Measurements from ENCODE around the gene PSMB5. TPM values are rescaled to one million over a fixed set of nuclear protein-coding genes. Genes with fewer than 3 reads are reported as not detected.

PSMB5 gene
- total RNA-seq, 1 donor from 2014 or later, result 289 TPM

DNA sequence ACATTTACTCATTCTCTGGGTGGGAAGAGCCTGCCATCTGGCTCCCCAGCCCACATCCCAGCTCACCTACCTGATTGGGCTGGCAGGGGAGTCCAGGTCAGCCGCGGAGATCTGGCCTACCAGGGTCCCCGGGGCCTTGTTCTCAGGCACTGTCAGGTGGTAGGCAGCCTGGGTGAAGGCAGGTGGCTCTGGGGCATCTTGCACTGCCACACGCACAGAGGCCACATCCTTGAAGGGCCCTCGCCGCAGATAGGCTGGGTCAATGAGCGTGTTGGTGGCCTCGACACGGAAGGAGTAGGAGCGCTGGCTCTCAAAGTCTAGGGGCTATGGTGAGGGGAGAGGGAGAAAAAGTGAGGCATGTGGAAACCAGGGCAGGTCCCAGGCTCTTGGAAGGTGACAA, 18.7 kb upstream of the PSMB5 start:
- no peak for DNase-seq
- Mint-ChIP-seq H3K4me1 (ENCODE audit: low read depth, unreplicated experiment) (peaks cover 40% of the 10 kb centered on the region), H3K27me3 (ENCODE audit: unreplicated experiment) (peaks cover 14% of the 10 kb centered on the region), H3K4me3 (ENCODE audit: unreplicated experiment) (peak overlapping the region; percentile 21), H3K27ac (ENCODE audit: unreplicated experiment) (peak overlapping the region; percentile 81), H3K9me3 (ENCODE audit: unreplicated experiment) (peaks cover 11% of the 10 kb centered on the region), H3K36me3 (ENCODE audit: unreplicated experiment) (no peaks in the 10 kb centered on the region)
- TF ChIP-seq, protein P1, sequence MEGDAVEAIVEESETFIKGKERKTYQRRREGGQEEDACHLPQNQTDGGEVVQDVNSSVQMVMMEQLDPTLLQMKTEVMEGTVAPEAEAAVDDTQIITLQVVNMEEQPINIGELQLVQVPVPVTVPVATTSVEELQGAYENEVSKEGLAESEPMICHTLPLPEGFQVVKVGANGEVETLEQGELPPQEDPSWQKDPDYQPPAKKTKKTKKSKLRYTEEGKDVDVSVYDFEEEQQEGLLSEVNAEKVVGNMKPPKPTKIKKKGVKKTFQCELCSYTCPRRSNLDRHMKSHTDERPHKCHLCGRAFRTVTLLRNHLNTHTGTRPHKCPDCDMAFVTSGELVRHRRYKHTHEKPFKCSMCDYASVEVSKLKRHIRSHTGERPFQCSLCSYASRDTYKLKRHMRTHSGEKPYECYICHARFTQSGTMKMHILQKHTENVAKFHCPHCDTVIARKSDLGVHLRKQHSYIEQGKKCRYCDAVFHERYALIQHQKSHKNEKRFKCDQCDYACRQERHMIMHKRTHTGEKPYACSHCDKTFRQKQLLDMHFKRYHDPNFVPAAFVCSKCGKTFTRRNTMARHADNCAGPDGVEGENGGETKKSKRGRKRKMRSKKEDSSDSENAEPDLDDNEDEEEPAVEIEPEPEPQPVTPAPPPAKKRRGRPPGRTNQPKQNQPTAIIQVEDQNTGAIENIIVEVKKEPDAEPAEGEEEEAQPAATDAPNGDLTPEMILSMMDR (IDR thresholded peaks at IDR 0.05; ENCODE audit: partially characterized antibody, unreplicated experiment), result no peak

DNA sequence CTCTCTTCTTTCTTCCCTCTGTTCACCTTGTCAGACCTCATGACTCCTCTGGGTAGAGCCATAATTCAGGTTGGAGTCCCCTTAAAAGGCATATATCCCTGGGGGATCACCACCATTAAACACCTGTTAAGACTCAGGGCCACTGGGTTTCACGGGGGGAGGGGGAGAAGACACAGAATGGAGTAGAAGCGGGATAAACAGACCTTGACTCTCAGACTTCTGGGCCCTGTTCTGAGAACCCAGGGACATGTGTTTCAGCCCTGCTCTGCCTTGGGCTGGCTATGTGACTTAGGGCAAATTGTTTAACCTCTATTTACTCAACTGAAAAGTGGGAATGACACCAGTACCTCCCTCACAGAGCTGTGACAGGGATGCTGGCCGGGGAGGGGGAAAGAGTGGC, 18.0 kb upstream of the PSMB5 start:
- TF ChIP-seq, protein P1 (IDR thresholded peaks at IDR 0.05; ENCODE audit: partially characterized antibody, unreplicated experiment), result no peak
- Mint-ChIP-seq H3K27me3 (ENCODE audit: unreplicated experiment) (peaks cover 12% of the 10 kb centered on the region), H3K9me3 (ENCODE audit: unreplicated experiment) (peaks cover 11% of the 10 kb centered on the region), H3K27ac (ENCODE audit: unreplicated experiment) (peak overlapping the region; percentile 55), H3K36me3 (ENCODE audit: unreplicated experiment) (peaks cover under 1% of the 10 kb centered on the region), H3K4me3 (ENCODE audit: unreplicated experiment) (peak overlapping the region; percentile 57), H3K4me1 (ENCODE audit: low read depth, unreplicated experiment) (peaks cover 40% of the 10 kb centered on the region)
- DNase-seq, result no peak

DNA sequence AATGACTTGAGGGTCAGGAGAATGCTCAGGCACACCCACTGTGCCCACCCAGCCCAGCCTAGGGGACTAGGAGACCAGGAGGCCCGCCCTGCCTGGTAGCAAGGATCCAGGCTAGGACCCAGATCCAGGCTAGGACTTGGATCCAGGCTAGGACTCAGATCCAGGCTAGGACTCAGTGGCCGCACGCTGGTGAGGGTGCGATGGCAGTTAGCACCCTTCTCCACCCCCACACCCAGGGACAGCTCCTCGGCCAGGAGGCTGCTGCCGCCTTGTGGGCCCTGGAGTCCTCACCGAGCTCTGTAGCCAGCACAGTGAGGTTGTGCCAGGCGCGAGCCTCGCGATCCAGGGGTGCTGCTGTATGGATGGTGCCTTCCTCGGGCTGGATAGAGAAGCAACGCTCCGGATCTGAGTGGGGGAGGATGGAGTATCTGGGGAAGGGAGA, 17.5 kb upstream of the PSMB5 start:
- DNase-seq, result no peak
- Mint-ChIP-seq H3K4me1 (ENCODE audit: low read depth, unreplicated experiment) (peaks cover 45% of the 10 kb centered on the region), H3K27me3 (ENCODE audit: unreplicated experiment) (peaks cover 13% of the 10 kb centered on the region), H3K9me3 (ENCODE audit: unreplicated experiment) (peaks cover 15% of the 10 kb centered on the region), H3K27ac (ENCODE audit: unreplicated experiment) (peak overlapping the region; percentile 14), H3K4me3 (ENCODE audit: unreplicated experiment) (peak overlapping the region; percentile 57), H3K36me3 (ENCODE audit: unreplicated experiment) (peaks cover 5% of the 10 kb centered on the region)
- TF ChIP-seq, protein P1 (IDR thresholded peaks at IDR 0.05; ENCODE audit: partially characterized antibody, unreplicated experiment), result no peak

DNA sequence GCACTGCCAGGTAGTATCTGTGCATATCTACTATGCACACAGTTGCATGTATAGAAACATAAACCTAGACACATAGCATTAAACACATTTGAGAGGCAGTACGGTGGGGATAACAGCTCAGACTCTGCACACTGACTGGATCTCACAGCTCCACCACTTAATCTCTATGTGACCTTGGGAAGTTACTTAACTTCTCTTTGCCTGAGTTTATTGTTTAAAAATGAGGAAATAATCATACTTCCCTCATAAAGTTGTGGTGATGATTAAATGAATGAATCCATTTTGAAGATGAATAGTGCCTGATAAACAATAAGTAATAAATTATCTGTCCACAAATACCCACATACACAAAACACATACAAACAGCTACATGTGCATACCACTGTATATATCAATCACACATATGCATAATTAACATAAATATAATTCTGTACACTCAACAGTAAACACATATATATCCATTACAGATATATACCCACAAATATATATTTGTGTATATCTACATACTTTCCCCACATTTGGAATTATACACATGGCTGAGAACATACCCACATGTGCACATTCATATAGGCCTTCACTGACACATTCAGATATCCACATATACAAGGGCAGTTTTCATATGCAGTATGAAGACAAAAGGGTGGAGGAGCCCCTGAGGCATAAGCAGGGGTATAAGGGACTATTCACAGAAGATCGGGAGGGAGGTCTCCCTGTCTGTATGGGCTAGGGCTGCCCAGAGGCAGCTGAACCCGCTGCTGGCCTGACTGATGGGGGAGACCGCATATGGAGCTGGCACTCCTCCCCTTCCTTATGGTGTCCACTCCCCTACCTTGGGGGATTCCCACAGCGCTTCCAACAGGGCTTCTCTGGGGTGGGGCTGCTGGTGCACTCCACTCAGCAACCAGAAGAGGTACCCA, 16.7 kb upstream of the PSMB5 start:
- H3K27ac Mint-ChIP-seq (ENCODE audit: unreplicated experiment), result peak overlapping the region; percentile 41
- H3K4me3 Mint-ChIP-seq (ENCODE audit: unreplicated experiment), result peak overlapping the region; percentile 39
- H3K4me1 Mint-ChIP-seq (ENCODE audit: low read depth, unreplicated experiment), result peaks cover 45% of the 10 kb centered on the region
- no peak for DNase-seq
- peaks cover 14% of the 10 kb centered on the region for H3K9me3 Mint-ChIP-seq (ENCODE audit: unreplicated experiment)
- TF ChIP-seq, protein P1 (IDR thresholded peaks at IDR 0.05; ENCODE audit: partially characterized antibody, unreplicated experiment), result no peak
- H3K27me3 Mint-ChIP-seq (ENCODE audit: unreplicated experiment), result peaks cover 10% of the 10 kb centered on the region
- peaks cover 6% of the 10 kb centered on the region for H3K36me3 Mint-ChIP-seq (ENCODE audit: unreplicated experiment)

DNA sequence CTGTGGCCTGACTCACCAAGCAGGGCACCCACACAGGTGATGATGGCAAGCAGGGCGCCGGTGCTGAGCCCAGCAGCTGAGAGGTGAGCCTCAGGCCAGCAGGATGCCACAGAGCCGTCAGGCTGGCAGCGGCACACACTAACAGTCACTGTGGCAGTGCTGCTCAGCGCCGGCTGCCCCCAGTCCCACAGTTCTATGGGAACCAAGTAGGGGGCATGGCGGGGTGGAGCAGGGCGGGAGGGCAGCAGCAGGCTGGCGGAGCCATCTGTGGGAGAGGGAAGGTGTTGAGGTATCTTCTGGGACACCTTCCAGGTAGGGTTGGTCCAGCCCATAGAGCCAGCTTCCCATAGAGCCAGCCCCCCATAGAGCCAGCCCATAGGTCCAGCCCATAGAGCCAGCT, 14.3 kb upstream of the PSMB5 start:
- TF ChIP-seq, protein P1 (IDR thresholded peaks at IDR 0.05; ENCODE audit: partially characterized antibody, unreplicated experiment), result no peak
- Mint-ChIP-seq H3K4me3 (ENCODE audit: unreplicated experiment) (no peak overlapping the region), H3K27ac (ENCODE audit: unreplicated experiment) (no peak overlapping the region), H3K36me3 (ENCODE audit: unreplicated experiment) (peaks cover 6% of the 10 kb centered on the region), H3K27me3 (ENCODE audit: unreplicated experiment) (peaks cover 9% of the 10 kb centered on the region), H3K9me3 (ENCODE audit: unreplicated experiment) (peaks cover 12% of the 10 kb centered on the region), H3K4me1 (ENCODE audit: low read depth, unreplicated experiment) (peaks cover 29% of the 10 kb centered on the region)
- DNase-seq, result no peak
